Heart left ventricle (tissue), 13 donors: Measurements from ENCODE around the gene SKI.

Experiments used
- CTCF ChIP-seq, 12 donors: fragments of 200-600 bp; sonication (generic) in 4 of 12; IDR thresholded peaks; one replicate each; pipeline versions ENCODE4 v1.5.0 to v1.8.0; 2018 to 2022; ENCODE audit warnings: antibody characterized with exemption in 12 of 12, mild to moderate bottlenecking in 5 of 12
- POLR2A ChIP-seq, 2 donors: fragments of 450-650 bp; IDR thresholded peaks; one replicate each; pipeline ENCODE4 v1.6.1; 2017; ENCODE audit warnings: antibody characterized with exemption in 2 of 2, mild to moderate bottlenecking in 2 of 2, moderate library complexity in 2 of 2
- donor health status: ischemic (EF 13 %, LVEDD 7.1; RV severe dilation, severe dysfunction).
- donor health status: DM: no; HTN: yes; CAD: no.
- donor health status: DM: no; HTN: no; CAD: no.
- donor health status: ischemic (EF 25% LVEDD 6.9; RV normal size, moderate dysfunction).
- donor health status: ischemic (EF 25% LVEDD 5.7; RV mildly dilated, moderate dysfunction).
- donor health status: ischemic (EF 35%, LVEDD 5.7; RV mildly dilated, moderate dysfunction).
- donor health status: nonischemic (EF 11% LVEDD 7.7; RV severe dilation, severe dysfunction).
- donor health status: DM: yes; HTN: yes; CAD: no.
- donor health status: PGD.
- donor health status: ischemic (EF 29% LVEDD 5.4; RV normal size, mild dysfunction).
- donor health status: nonischemic (EF 23%, LVEDD 6.1; RV moderate dilation, normal function).

DNA sequence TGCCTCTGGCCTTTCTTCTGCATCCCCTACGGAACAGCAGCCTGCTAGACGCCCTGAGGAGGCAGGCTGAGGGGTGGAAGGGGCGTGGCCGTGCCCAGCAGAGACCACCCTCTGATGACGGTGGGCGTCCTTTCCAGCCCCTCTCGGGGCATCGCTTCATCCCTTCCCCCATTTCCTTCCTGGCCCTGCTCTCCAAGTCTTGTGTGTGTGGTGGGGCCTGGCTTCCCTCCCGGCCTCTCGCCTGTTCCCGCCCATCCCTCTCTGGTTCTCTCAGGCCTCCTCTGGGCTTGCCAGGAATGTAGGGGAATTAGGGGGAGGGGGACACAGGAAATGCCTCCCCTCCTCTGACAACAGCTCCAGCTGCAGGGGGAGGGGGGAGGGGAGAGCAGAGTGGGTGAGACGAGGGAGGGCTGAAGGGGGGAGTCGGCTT, 51.1 kb downstream of the SKI start:
- TF ChIP-seq CTCF (IDR thresholded peaks at IDR 0.05) = no peak
- TF ChIP-seq POLR2A (IDR thresholded peaks at IDR 0.05) = no peak
